K562 (cell line): Measurements from ENCODE around the gene GPR37L1. TPM values are rescaled to one million over a fixed set of nuclear protein-coding genes. Genes with fewer than 3 reads are reported as not detected.

Experiments used
- CBX2 ChIP-seq: fragments of 200-600 bp; sonication (generic); IDR thresholded peaks from one replicate; pipeline ENCODE4 v1.6.1; 2012; ENCODE audit warnings: mild to moderate bottlenecking, low read length, inconsistent platforms; ENCODE audit not compliant: insufficient read depth, poor library complexity, severe bottlenecking
- E2F6 ChIP-seq, 2 experiments: IDR thresholded peaks; 2 replicates each; pipeline ENCODE4 v1.6.1; 2011; ENCODE audit warnings: borderline replicate concordance in 1 of 2, control low read depth in 1 of 2, low read depth in 1 of 2, low read length in 1 of 2, mild to moderate bottlenecking in 1 of 2, mixed read lengths in 1 of 2, moderate library complexity in 1 of 2; ENCODE audit not compliant: insufficient read depth in 1 of 2, insufficient read length in 1 of 2, poor library complexity in 1 of 2, severe bottlenecking in 1 of 2; ENCODE audit errors: extremely low read depth in 1 of 2
- FIP1L1 ChIP-seq: fragments of 200-400 bp; formaldehyde crosslinking; IDR thresholded peaks from 2 replicates; pipeline ENCODE4 v1.6.1; 2018; ENCODE audit warnings: mild to moderate bottlenecking, low read depth, low read length; ENCODE audit not compliant: poor library complexity, severe bottlenecking
- ILF3 ChIP-seq: fragments of 450-650 bp; IDR thresholded peaks from 2 replicates; pipeline ENCODE4 v1.6.1; 2018; ENCODE audit warnings: antibody characterized with exemption, mild to moderate bottlenecking, moderate library complexity, borderline replicate concordance
- KAT8 ChIP-seq: fragments of 450-650 bp; IDR thresholded peaks from 2 replicates; pipeline ENCODE4 v1.6.1; 2016; ENCODE audit warnings: low read depth, mild to moderate bottlenecking
- RAD21 ChIP-seq, 2 experiments: fragments of 250-450 bp in 1 of 2; fragments of 450-650 bp in 1 of 2; sonication (Bioruptor Pico) in 1 of 2; formaldehyde crosslinking in 1 of 2; IDR thresholded peaks in 1 of 2; conservative IDR thresholded peaks in 1 of 2; 2 replicates each; pipeline versions ENCODE4 v1.4.0 to v1.8.0; 2020 to 2022; ENCODE audit warnings: mild to moderate bottlenecking in 2 of 2, moderate library complexity in 1 of 2
- RFX5 ChIP-seq: IDR thresholded peaks from 2 replicates; pipeline ENCODE4 v1.6.1; 2011; ENCODE audit warnings: low read depth, mild to moderate bottlenecking, improper control_type of control experiment, low read length
- SLC30A9 ChIP-seq: fragments of 250-450 bp; sonication (Bioruptor Pico); IDR thresholded peaks from 2 replicates; pipeline ENCODE4 v1.8.0; 2022; ENCODE audit warnings: mild to moderate bottlenecking, moderate library complexity
- STAT5A ChIP-seq: IDR thresholded peaks from 2 replicates; pipeline ENCODE4 v1.6.1; 2012; ENCODE audit warnings: low read length, inconsistent platforms, borderline replicate concordance
- ZBTB17 ChIP-seq: fragments of 450-650 bp; formaldehyde crosslinking; IDR thresholded peaks from 2 replicates; pipeline ENCODE4 v1.4.0; 2020; ENCODE audit warnings: mild to moderate bottlenecking
- ZC3H4 ChIP-seq: sonication (generic); formaldehyde crosslinking; IDR thresholded peaks from 2 replicates; pipeline ENCODE4 v1.9.0; 2021; ENCODE audit warnings: missing genetic modification reagents, borderline replicate concordance
- ZZZ3 ChIP-seq: fragments of 450-650 bp; IDR thresholded peaks from 2 replicates; pipeline ENCODE4 v1.6.1; 2016; ENCODE audit warnings: antibody characterized with exemption, mild to moderate bottlenecking, moderate library complexity
- polyA plus RNA-seq, 8 experiments: library from polyadenylated mRNA; depleted of rRNA in 4 of 8; stranded (reverse) in 5 of 8; unstranded in 3 of 8; fragments of >200 nt; fragmentation: Nextera tagmentation in 2 of 8; fragmentation: Illumina TruSeq in 1 of 8; extraction: Ambion mirVana in 2 of 8; extraction: Trizol in 1 of 8; gene quantifications; 2 replicates each; pipeline versions ENCODE4 v1.2.1 to v1.2.3, GENCODE V29; 2011 to 2014; ENCODE audit warnings: inconsistent platforms in 1 of 8, missing spikeins in 1 of 8
- total RNA-seq, 7 experiments: library from RNA; depleted of rRNA in 6 of 7; stranded (reverse); fragments of >200 nt in 6 of 7; fragmentation: Illumina TruSeq in 2 of 7; extraction: Trizol in 2 of 7; gene quantifications; 2 replicates each; pipeline versions ENCODE4 v1.2.1 to v1.2.3, GENCODE V29; 2011 to 2021; ENCODE audit warnings: low replicate concordance in 1 of 7
- TF ChIP-seq, protein P1 (sequence below): sonication (generic); formaldehyde crosslinking; IDR thresholded peaks from 2 replicates; pipeline ENCODE4 v1.8.0; 2023; ENCODE audit warnings: missing genetic modification reagents, mild to moderate bottlenecking, borderline replicate concordance
- TF ChIP-seq, protein P2 (sequence below): fragments of 250-450 bp; sonication (Bioruptor Pico); IDR thresholded peaks from 2 replicates; pipeline ENCODE4 v1.8.0; 2022; ENCODE audit warnings: moderate library complexity, mild to moderate bottlenecking, inconsistent platforms
- TF ChIP-seq, protein P3 (sequence below): fragments of 450-650 bp; IDR thresholded peaks from 2 replicates; pipeline ENCODE4 v1.6.1; 2016; ENCODE audit warnings: missing biosample characterization, missing genetic modification characterization
- TF ChIP-seq, protein P4 (sequence below): fragments of 450-650 bp; IDR thresholded peaks from 2 replicates; pipeline ENCODE4 v1.6.1; 2016; ENCODE audit warnings: mild to moderate bottlenecking

GPR37L1 gene
- total and polyA plus RNA-seq, 9 of the 15 experiments (the other 6 are each of a cell fraction or from before 2014, with no cell fraction given): not detected

DNA sequence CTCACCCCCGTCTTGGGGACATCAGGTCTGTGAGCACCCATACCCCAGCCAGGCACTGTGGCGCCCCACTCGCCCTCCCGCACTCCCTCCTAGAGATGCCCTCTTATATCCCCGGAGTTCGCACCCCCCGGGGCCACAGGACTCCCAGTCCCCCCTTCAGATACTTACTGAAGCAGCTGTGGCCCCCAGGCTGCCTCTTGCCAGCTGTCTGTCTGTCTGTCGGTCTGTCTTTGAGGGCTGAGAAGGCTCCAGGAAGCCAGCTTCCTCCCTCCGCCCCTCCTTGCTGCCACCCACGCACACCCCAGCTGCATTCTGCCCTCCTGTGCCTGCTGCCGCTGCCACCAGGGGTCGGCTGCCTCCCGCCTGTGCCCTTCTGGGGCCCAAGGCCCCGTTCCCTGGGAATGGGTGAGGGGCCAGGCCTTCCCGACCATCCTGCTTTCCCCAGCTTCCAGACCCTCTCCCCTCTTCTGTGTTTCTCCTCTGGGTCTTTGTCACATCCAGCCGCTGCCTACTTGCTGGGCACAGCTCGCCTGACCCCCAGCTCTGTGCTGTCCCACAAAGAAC is 37.7 kb downstream of the GPR37L1 start, which contains the start of gene PTPN7 (continued):
- TF ChIP-seq E2F6 (IDR thresholded peaks at IDR 0.05; ENCODE audit: borderline replicate concordance in 1 of 2, extremely low read depth in 1 of 2, insufficient read depth in 1 of 2, insufficient read length in 1 of 2, low read depth in 1 of 2, low read length in 1 of 2, poor library complexity in 1 of 2, severe bottlenecking in 1 of 2): no peak
- peak; percentile 34; the same call in 1 of the 2 replicates for TF ChIP-seq ZBTB17 (CRISPR knock-in tag)
- TF ChIP-seq, protein P1, sequence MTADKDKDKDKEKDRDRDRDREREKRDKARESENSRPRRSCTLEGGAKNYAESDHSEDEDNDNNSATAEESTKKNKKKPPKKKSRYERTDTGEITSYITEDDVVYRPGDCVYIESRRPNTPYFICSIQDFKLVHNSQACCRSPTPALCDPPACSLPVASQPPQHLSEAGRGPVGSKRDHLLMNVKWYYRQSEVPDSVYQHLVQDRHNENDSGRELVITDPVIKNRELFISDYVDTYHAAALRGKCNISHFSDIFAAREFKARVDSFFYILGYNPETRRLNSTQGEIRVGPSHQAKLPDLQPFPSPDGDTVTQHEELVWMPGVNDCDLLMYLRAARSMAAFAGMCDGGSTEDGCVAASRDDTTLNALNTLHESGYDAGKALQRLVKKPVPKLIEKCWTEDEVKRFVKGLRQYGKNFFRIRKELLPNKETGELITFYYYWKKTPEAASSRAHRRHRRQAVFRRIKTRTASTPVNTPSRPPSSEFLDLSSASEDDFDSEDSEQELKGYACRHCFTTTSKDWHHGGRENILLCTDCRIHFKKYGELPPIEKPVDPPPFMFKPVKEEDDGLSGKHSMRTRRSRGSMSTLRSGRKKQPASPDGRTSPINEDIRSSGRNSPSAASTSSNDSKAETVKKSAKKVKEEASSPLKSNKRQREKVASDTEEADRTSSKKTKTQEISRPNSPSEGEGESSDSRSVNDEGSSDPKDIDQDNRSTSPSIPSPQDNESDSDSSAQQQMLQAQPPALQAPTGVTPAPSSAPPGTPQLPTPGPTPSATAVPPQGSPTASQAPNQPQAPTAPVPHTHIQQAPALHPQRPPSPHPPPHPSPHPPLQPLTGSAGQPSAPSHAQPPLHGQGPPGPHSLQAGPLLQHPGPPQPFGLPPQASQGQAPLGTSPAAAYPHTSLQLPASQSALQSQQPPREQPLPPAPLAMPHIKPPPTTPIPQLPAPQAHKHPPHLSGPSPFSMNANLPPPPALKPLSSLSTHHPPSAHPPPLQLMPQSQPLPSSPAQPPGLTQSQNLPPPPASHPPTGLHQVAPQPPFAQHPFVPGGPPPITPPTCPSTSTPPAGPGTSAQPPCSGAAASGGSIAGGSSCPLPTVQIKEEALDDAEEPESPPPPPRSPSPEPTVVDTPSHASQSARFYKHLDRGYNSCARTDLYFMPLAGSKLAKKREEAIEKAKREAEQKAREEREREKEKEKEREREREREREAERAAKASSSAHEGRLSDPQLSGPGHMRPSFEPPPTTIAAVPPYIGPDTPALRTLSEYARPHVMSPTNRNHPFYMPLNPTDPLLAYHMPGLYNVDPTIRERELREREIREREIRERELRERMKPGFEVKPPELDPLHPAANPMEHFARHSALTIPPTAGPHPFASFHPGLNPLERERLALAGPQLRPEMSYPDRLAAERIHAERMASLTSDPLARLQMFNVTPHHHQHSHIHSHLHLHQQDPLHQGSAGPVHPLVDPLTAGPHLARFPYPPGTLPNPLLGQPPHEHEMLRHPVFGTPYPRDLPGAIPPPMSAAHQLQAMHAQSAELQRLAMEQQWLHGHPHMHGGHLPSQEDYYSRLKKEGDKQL (CRISPR knock-in tag): no peak
- peak in 1 of 2 experiments; percentile 25; a peak in 1 of 4 replicates for TF ChIP-seq RAD21 (CRISPR knock-in tag; conservative IDR thresholded peaks at IDR 0.05 in 1 of 2, IDR thresholded peaks at IDR 0.05 in 1 of 2)
- TF ChIP-seq FIP1L1: peak; percentile 48
- TF ChIP-seq ZC3H4: no peak
- TF ChIP-seq ZZZ3: no peak
- TF ChIP-seq, protein P2, sequence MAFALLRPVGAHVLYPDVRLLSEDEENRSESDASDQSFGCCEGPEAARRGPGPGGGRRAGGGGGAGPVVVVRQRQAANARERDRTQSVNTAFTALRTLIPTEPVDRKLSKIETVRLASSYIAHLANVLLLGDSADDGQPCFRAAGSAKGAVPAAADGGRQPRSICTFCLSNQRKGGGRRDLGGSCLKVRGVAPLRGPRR: peak; percentile 72; the same call in 1 of the 2 replicates
- TF ChIP-seq, protein P3, sequence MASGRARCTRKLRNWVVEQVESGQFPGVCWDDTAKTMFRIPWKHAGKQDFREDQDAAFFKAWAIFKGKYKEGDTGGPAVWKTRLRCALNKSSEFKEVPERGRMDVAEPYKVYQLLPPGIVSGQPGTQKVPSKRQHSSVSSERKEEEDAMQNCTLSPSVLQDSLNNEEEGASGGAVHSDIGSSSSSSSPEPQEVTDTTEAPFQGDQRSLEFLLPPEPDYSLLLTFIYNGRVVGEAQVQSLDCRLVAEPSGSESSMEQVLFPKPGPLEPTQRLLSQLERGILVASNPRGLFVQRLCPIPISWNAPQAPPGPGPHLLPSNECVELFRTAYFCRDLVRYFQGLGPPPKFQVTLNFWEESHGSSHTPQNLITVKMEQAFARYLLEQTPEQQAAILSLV: no peak
- TF ChIP-seq RFX5: no peak
- no peak for TF ChIP-seq ILF3
- no peak for TF ChIP-seq CBX2
- TF ChIP-seq KAT8: no peak
- TF ChIP-seq, protein P4, sequence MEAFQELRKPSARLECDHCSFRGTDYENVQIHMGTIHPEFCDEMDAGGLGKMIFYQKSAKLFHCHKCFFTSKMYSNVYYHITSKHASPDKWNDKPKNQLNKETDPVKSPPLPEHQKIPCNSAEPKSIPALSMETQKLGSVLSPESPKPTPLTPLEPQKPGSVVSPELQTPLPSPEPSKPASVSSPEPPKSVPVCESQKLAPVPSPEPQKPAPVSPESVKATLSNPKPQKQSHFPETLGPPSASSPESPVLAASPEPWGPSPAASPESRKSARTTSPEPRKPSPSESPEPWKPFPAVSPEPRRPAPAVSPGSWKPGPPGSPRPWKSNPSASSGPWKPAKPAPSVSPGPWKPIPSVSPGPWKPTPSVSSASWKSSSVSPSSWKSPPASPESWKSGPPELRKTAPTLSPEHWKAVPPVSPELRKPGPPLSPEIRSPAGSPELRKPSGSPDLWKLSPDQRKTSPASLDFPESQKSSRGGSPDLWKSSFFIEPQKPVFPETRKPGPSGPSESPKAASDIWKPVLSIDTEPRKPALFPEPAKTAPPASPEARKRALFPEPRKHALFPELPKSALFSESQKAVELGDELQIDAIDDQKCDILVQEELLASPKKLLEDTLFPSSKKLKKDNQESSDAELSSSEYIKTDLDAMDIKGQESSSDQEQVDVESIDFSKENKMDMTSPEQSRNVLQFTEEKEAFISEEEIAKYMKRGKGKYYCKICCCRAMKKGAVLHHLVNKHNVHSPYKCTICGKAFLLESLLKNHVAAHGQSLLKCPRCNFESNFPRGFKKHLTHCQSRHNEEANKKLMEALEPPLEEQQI: no peak
- TF ChIP-seq STAT5A: no peak
- TF ChIP-seq SLC30A9 (CRISPR knock-in tag): no peak
